Smooth muscle cell of the umbilical artery (primary cell): ENCODE data around the gene TEAD1. TPM values are rescaled to one million over a fixed set of nuclear protein-coding genes. Genes with fewer than 3 reads are reported as not detected.

Experiments
- total RNA-seq: library from RNA; depleted of rRNA; stranded (reverse); fragments of >200 nt; gene quantifications from 2 replicates; pipeline ENCODE4 v1.2.3, GENCODE V29; 2014

Gene TEAD1
- total RNA-seq: 94.4 and 171 TPM in 2 replicates

DNA sequence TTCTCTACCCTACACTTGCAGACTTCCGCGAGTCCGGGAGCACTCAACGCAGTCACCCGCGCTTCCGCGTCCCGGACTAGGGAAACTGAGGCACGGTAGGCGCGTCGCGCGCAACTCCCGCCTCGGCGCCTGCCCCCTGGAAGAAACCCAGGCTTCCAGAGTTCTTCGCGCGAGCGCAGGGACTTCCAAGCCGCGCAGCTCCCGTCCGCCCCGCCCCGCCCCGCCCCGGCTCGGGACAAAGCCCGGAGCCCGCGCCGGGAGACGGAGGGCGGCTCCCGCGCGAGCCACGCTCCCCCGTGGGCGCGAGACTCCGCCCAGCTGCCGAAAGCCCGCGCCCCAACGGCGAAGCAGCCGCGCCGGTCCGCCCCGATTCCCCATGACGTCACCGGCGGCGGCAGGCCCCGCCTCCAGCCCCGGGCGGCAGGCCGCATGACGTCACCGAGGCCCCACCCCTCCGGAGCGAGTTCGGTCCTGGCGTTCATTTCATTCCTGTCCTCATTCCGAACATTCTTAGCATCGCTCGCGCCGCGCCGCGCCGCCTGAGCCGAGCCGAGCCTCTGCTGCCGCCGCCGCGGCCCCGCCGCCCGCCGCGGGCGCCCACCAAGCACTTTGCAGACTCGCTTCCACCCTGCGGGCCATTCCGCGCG is at the start of gene TEAD1:
TEAD1 (plus strand) TSS at position 498 of the 647 bp plus-strand sequence.

